AG09309 (cell line): ENCODE measurements around the gene OR13J1.

Experiments
- DNase-seq: peaks from one replicate; pipeline ENCODE4 v3.0.0-alpha.2; 2010; ENCODE audit warnings: low read depth
- H3K4me3 ChIP-seq: 2 replicates; pipeline ENCODE4 v1.5.1; 2011; ENCODE audit warnings: mild to moderate bottlenecking, low read depth, low read length, moderate library complexity; ENCODE audit not compliant: control insufficient read depth
- CTCF ChIP-seq: IDR thresholded peaks from 2 replicates; pipeline ENCODE4 v1.5.1; 2011; ENCODE audit warnings: mild to moderate bottlenecking, low read depth, low read length, inconsistent platforms; ENCODE audit not compliant: insufficient read depth, control insufficient read depth; ENCODE audit errors: missing control alignments

OR13J1 gene

GRCh38 chr9:35908504-35909125 lies 38.4 kb upstream of the OR13J1 start:
- no peak for TF ChIP-seq CTCF
- DNase-seq = no peak
- no peak overlapping the region for H3K4me3 ChIP-seq

- peak overlapping the region; percentile 9 for H3K4me3 ChIP-seq
- DNase-seq = peak; percentile 63
- no peak for TF ChIP-seq CTCF
Observed at GRCh38 chr9:35907711-35908503, 37.7 kb upstream of the OR13J1 start.

GRCh38 chr9:35906923-35907699 lies 36.9 kb upstream of the OR13J1 start:
- no peak for DNase-seq
- peak overlapping the region; percentile 9 for H3K4me3 ChIP-seq
- TF ChIP-seq CTCF = no peak

- no peak for TF ChIP-seq CTCF
- DNase-seq = peak; percentile 77
- no peak within 1 kb of the TSS for H3K4me3 ChIP-seq
Observed at GRCh38 chr9:35905912-35906679, 35.9 kb upstream of the OR13J1 start, which contains the start of gene HRCT1. TSS of gene HRCT1 (plus strand) at chr9:35906202. CDS start at chr9:35906288, 86 bp downstream.

- H3K4me3 ChIP-seq = no peak overlapping the region
- no peak for TF ChIP-seq CTCF
- no peak for DNase-seq
Observed at GRCh38 chr9:35905051-35905781, 35.0 kb upstream of the OR13J1 start.

- no peak for DNase-seq
- H3K4me3 ChIP-seq = no peak overlapping the region
- no peak for TF ChIP-seq CTCF
Observed at GRCh38 chr9:35904338-35904737, 34.1 kb upstream of the OR13J1 start.
